ENCODE measurements around the gene BRD3. TPM values are rescaled to one million over a fixed set of nuclear protein-coding genes. Genes with fewer than 3 reads are reported as not detected.

BRD3 gene
- total RNA-seq, 1 donor from 2014 or later, result 128 TPM

GRCh38 chr9:134066913-134067851 is 644 bp downstream of the BRD3 start:
- H3K4me3 Mint-ChIP-seq (ENCODE audit: unreplicated experiment), result peak overlapping the region; percentile 94
- H3K27me3 Mint-ChIP-seq (ENCODE audit: unreplicated experiment), result peaks cover 16% of the 10 kb centered on the region
- DNase-seq, result peak; percentile 26
- peak overlapping the region; percentile 84 for H3K27ac Mint-ChIP-seq (ENCODE audit: unreplicated experiment)
- H3K36me3 Mint-ChIP-seq (ENCODE audit: unreplicated experiment), result no peaks in the 10 kb centered on the region
- peaks cover 12% of the 10 kb centered on the region for H3K9me3 Mint-ChIP-seq (ENCODE audit: unreplicated experiment)
- no peak for TF ChIP-seq CTCF (IDR thresholded peaks at IDR 0.05; ENCODE audit: partially characterized antibody, unreplicated experiment)
- peaks cover 21% of the 10 kb centered on the region for H3K4me1 Mint-ChIP-seq (ENCODE audit: low read depth, unreplicated experiment)

- H3K27me3 Mint-ChIP-seq (ENCODE audit: unreplicated experiment), result peaks cover 16% of the 10 kb centered on the region
- peak overlapping the region; percentile 94 for H3K4me3 Mint-ChIP-seq (ENCODE audit: unreplicated experiment)
- DNase-seq, result no peak
- H3K36me3 Mint-ChIP-seq (ENCODE audit: unreplicated experiment), result no peaks in the 10 kb centered on the region
- H3K27ac Mint-ChIP-seq (ENCODE audit: unreplicated experiment), result peak overlapping the region; percentile 82
- peaks cover 12% of the 10 kb centered on the region for H3K9me3 Mint-ChIP-seq (ENCODE audit: unreplicated experiment)
- peaks cover 21% of the 10 kb centered on the region for H3K4me1 Mint-ChIP-seq (ENCODE audit: low read depth, unreplicated experiment)
- TF ChIP-seq CTCF (IDR thresholded peaks at IDR 0.05; ENCODE audit: partially characterized antibody, unreplicated experiment), result no peak
Measured at GRCh38 chr9:134066526-134066912, 1.3 kb downstream of the BRD3 start.

GRCh38 chr9:134065612-134066419 is 2.0 kb downstream of the BRD3 start:
- Mint-ChIP-seq H3K27me3 (ENCODE audit: unreplicated experiment) (peaks cover 16% of the 10 kb centered on the region), H3K9me3 (ENCODE audit: unreplicated experiment) (peaks cover 12% of the 10 kb centered on the region), H3K4me1 (ENCODE audit: low read depth, unreplicated experiment) (peaks cover 21% of the 10 kb centered on the region), H3K27ac (ENCODE audit: unreplicated experiment) (peak overlapping the region; percentile 82), H3K36me3 (ENCODE audit: unreplicated experiment) (no peaks in the 10 kb centered on the region), H3K4me3 (ENCODE audit: unreplicated experiment) (peak overlapping the region; percentile 94)
- DNase-seq, result peak; percentile 17
- no peak for TF ChIP-seq CTCF (IDR thresholded peaks at IDR 0.05; ENCODE audit: partially characterized antibody, unreplicated experiment)

GRCh38 chr9:134064711-134065110 is 3.1 kb downstream of the BRD3 start:
- no peak for DNase-seq
- H3K4me1 Mint-ChIP-seq (ENCODE audit: low read depth, unreplicated experiment), result peaks cover 24% of the 10 kb centered on the region
- H3K9me3 Mint-ChIP-seq (ENCODE audit: unreplicated experiment), result peaks cover 12% of the 10 kb centered on the region
- peaks cover 16% of the 10 kb centered on the region for H3K27me3 Mint-ChIP-seq (ENCODE audit: unreplicated experiment)
- TF ChIP-seq CTCF (IDR thresholded peaks at IDR 0.05; ENCODE audit: partially characterized antibody, unreplicated experiment), result no peak
- H3K4me3 Mint-ChIP-seq (ENCODE audit: unreplicated experiment), result no peak overlapping the region
- no peaks in the 10 kb centered on the region for H3K36me3 Mint-ChIP-seq (ENCODE audit: unreplicated experiment)
- H3K27ac Mint-ChIP-seq (ENCODE audit: unreplicated experiment), result no peak overlapping the region

Data from glutamatergic neuron (in vitro differentiated cells).